HG03571 (cell line): ENCODE results near the gene SYNPR.

ENCODE experiments used
- ATAC-seq: cut with Tn5 transposase; IDR thresholded peaks from one replicate; pipeline ENCODE4 v1.9.1; 2021; ENCODE audit not compliant: unreplicated experiment

Gene SYNPR

GRCh38 chr3:63303238-63303637 lies 25.1 kb downstream of the SYNPR start:
- no peak for ATAC-seq

GRCh38 chr3:63304421-63304820 lies 26.3 kb downstream of the SYNPR start:
- ATAC-seq, result no peak

GRCh38 chr3:63308072-63308471 lies 30.0 kb downstream of the SYNPR start:
- ATAC-seq, result no peak

GRCh38 chr3:63309768-63310167 lies 31.7 kb downstream of the SYNPR start:
- ATAC-seq, result no peak

- no peak for ATAC-seq
These were observed 45.7 kb downstream of the SYNPR start for GRCh38 chr3:63323766-63324165.

- no peak for ATAC-seq
These were observed 46.5 kb downstream of the SYNPR start for GRCh38 chr3:63324621-63325020.

- no peak for ATAC-seq
These were observed 47.3 kb downstream of the SYNPR start for GRCh38 chr3:63325386-63325785.

- no peak for ATAC-seq
These were observed 50.3 kb downstream of the SYNPR start for GRCh38 chr3:63328365-63328764.

GRCh38 chr3:63331520-63331919 lies 53.4 kb downstream of the SYNPR start:
- ATAC-seq, result no peak

GRCh38 chr3:63333815-63334214 lies 55.7 kb downstream of the SYNPR start:
- no peak for ATAC-seq

- no peak for ATAC-seq
These were observed 60.2 kb downstream of the SYNPR start for GRCh38 chr3:63338351-63338750.

GRCh38 chr3:63343674-63344073 lies 65.6 kb downstream of the SYNPR start:
- no peak for ATAC-seq

- ATAC-seq, result no peak
These were observed 66.6 kb downstream of the SYNPR start for GRCh38 chr3:63344661-63345060.

- ATAC-seq, result peak; percentile 86
These were observed 71.8 kb downstream of the SYNPR start for GRCh38 chr3:63349583-63350573.

GRCh38 chr3:63351159-63352007 lies 73.3 kb downstream of the SYNPR start:
- ATAC-seq, result peak; percentile 64

GRCh38 chr3:63352008-63352279 lies 73.8 kb downstream of the SYNPR start:
- no peak for ATAC-seq

- ATAC-seq, result no peak
These were observed 75.3 kb downstream of the SYNPR start for GRCh38 chr3:63353383-63353782.

GRCh38 chr3:63354160-63354559 lies 76.1 kb downstream of the SYNPR start:
- no peak for ATAC-seq

- no peak for ATAC-seq
These were observed 77.7 kb downstream of the SYNPR start for GRCh38 chr3:63355809-63356208.

- ATAC-seq, result no peak
These were observed 86.4 kb downstream of the SYNPR start for GRCh38 chr3:63364495-63364894.

GRCh38 chr3:63364910-63365309 lies 86.8 kb downstream of the SYNPR start:
- no peak for ATAC-seq

- no peak for ATAC-seq
These were observed 87.6 kb downstream of the SYNPR start for GRCh38 chr3:63365671-63366070.
